HCT116 (cell line): ENCODE data around the gene CTBP2. TPM values are rescaled to one million over a fixed set of nuclear protein-coding genes. Genes with fewer than 3 reads are reported as not detected.

Experiments
- ATAC-seq: fragments of 200-7000 bp; cut with Tn5 transposase; 2 replicates; pipeline ENCODE4 v1.9.1; 2020; ENCODE audit warnings: mild to moderate bottlenecking, moderate library complexity
- BruUV-seq: library from RNA; stranded (reverse); fragments of 400-500 nt; replicated peaks from 2 replicates; lab custom pipeline; 2021; lab: Mats Ljungman, UMichigan
- CTCF ChIA-PET: fragments of 300-600 bp; sonication (Branson Sonifier 250); formaldehyde crosslinking; loops from one replicate; lab custom pipeline; 2021; ENCODE audit warnings: antibody characterized with exemption; lab: Charles Lee
- POLR2A ChIA-PET: fragments of 300-600, 350-600 bp; sonication (Branson Sonifier 250); formaldehyde crosslinking; loops from one replicate; lab custom pipeline; 2021; ENCODE audit warnings: antibody characterized with exemption; lab: Charles Lee
- RAD21 ChIA-PET, 2 experiments: fragments of 300-600 bp; sonication (Branson Sonifier 250); formaldehyde crosslinking; loops; one replicate each; lab custom pipeline; 2023; ENCODE audit warnings: low total read pairs in 2 of 2; ENCODE audit not compliant: uncharacterized antibody in 2 of 2, unreplicated experiment in 2 of 2, low non-redundant PET in 1 of 2; lab: Charles Lee
- DNase-seq: peaks from one replicate; pipeline ENCODE4 v3.0.0-alpha.2; 2010; ENCODE audit warnings: low read depth, low spot score
- H2AFZ ChIP-seq: fragments of 200-600 bp; shearing (Covaris generic), sonication (generic); 2 replicates; pipeline ENCODE4 v1.6.1; 2017; ENCODE audit warnings: low read depth, mixed run types, mixed read lengths, antibody characterized with exemption, low read length; ENCODE audit not compliant: poor library complexity, severe bottlenecking
- H3K27ac ChIP-seq: 2 replicates; pipeline ENCODE4 v1.5.1; 2012; ENCODE audit warnings: low read depth, low read length
- H3K27me3 ChIP-seq: fragments of 200-600 bp; sonication (generic); 2 replicates; pipeline ENCODE4 v1.6.1; 2016; ENCODE audit warnings: mixed run types, low read length, mixed read lengths; ENCODE audit not compliant: insufficient read depth
- H3K36me3 ChIP-seq, 2 experiments: fragments of 200-500 bp in 1 of 2; fragments of 200-600 bp in 1 of 2; sonication (Bioruptor generic) in 1 of 2; sonication (generic) in 1 of 2; 2 replicates each; pipeline versions ENCODE4 v1.5.1 to v1.6.1; 2014 to 2016; ENCODE audit warnings: low read length in 2 of 2, inconsistent platforms in 1 of 2, mixed read lengths in 1 of 2, mixed run types in 1 of 2; ENCODE audit not compliant: insufficient read depth in 2 of 2, control insufficient read depth in 1 of 2
- H3K4me1 ChIP-seq, 2 experiments: fragments of 200-600 bp in 1 of 2; sonication (generic) in 1 of 2; 2 replicates each; pipeline versions ENCODE4 v1.5.1 to v1.6.1; 2012 to 2017; ENCODE audit warnings: low read length in 2 of 2, inconsistent platforms in 1 of 2, mild to moderate bottlenecking in 1 of 2, mixed read lengths in 1 of 2, mixed run types in 1 of 2, moderate library complexity in 1 of 2; ENCODE audit not compliant: insufficient read depth in 2 of 2, control insufficient read depth in 1 of 2
- H3K4me2 ChIP-seq: fragments of 200-600 bp; sonication (generic); 2 replicates; pipeline ENCODE4 v1.6.1; 2017; ENCODE audit warnings: mixed run types, low read length, mixed read lengths
- H3K4me3 ChIP-seq, 2 experiments: fragments of 200-600 bp in 1 of 2; sonication (generic) in 1 of 2; replicated peaks in 1 of 2; 2 replicates each; pipeline ENCODE4 v1.5.1; 2011 to 2016; ENCODE audit warnings: low read length in 2 of 2, control low read depth in 1 of 2, low read depth in 1 of 2, mild to moderate bottlenecking in 1 of 2, mixed read lengths in 1 of 2, mixed run types in 1 of 2
- H3K79me2 ChIP-seq: fragments of 200-600 bp; sonication (generic); 2 replicates; pipeline ENCODE4 v1.6.1; 2017; ENCODE audit warnings: mild to moderate bottlenecking, mixed run types, low read length, moderate library complexity, mixed read lengths; ENCODE audit not compliant: insufficient read depth
- H3K9ac ChIP-seq: fragments of 200-600 bp; sonication (generic); 2 replicates; pipeline ENCODE4 v1.6.1; 2016; ENCODE audit warnings: low read length, mixed read lengths
- H3K9me2 ChIP-seq: fragments of 200-600 bp; sonication (generic), shearing (Covaris generic); 2 replicates; pipeline ENCODE4 v1.6.1; 2017; ENCODE audit warnings: mixed run types, mild to moderate bottlenecking, moderate library complexity; ENCODE audit not compliant: insufficient read depth
- H3K9me3 ChIP-seq, 2 experiments: fragments of 200-500 bp in 1 of 2; fragments of 200-600 bp in 1 of 2; sonication (Bioruptor generic) in 1 of 2; sonication (generic) in 1 of 2; 2 replicates each; pipeline ENCODE4 v1.6.1; 2014 to 2017; ENCODE audit warnings: low read length in 2 of 2, mixed read lengths in 2 of 2, inconsistent platforms in 1 of 2, low read depth in 1 of 2, mild to moderate bottlenecking in 1 of 2, mixed run types in 1 of 2, moderate library complexity in 1 of 2; ENCODE audit not compliant: control insufficient read depth in 1 of 2, insufficient read depth in 1 of 2
- H4K20me1 ChIP-seq: fragments of 200-600 bp; sonication (generic), shearing (Covaris generic); 2 replicates; pipeline ENCODE4 v1.6.1; 2017; ENCODE audit warnings: mixed run types, mild to moderate bottlenecking, moderate library complexity; ENCODE audit not compliant: insufficient read depth
- CBX3 ChIP-seq: IDR thresholded peaks from 2 replicates; pipeline ENCODE4 v1.6.1; 2012; ENCODE audit warnings: low read depth
- CEBPB ChIP-seq: IDR thresholded peaks from 2 replicates; pipeline ENCODE4 v1.6.1; 2012; ENCODE audit warnings: low read depth
- EGR1 ChIP-seq: IDR thresholded peaks from 2 replicates; pipeline ENCODE4 v1.6.1; 2012; ENCODE audit warnings: low read depth
- FOSL1 ChIP-seq: IDR thresholded peaks from 2 replicates; pipeline ENCODE4 v1.6.1; 2012; ENCODE audit warnings: low read depth
- RAD21 ChIP-seq: IDR thresholded peaks from 2 replicates; pipeline ENCODE4 v1.6.1; 2012; ENCODE audit warnings: low read depth, mild to moderate bottlenecking
- SIN3A ChIP-seq: IDR thresholded peaks from 2 replicates; pipeline ENCODE4 v1.6.1; 2012; ENCODE audit warnings: low read depth
- TCF7L2 ChIP-seq: IDR thresholded peaks from 2 replicates; pipeline ENCODE4 v1.7.0; 2011; ENCODE audit warnings: borderline replicate concordance, inconsistent platforms; ENCODE audit not compliant: insufficient read depth, insufficient read length; ENCODE audit errors: extremely low read depth
- ZFX ChIP-seq: fragments of 450-650 bp; IDR thresholded peaks from 2 replicates; pipeline ENCODE4 v1.6.1; 2017
- intact Hi-C: fragments of 100-400 bp; cut with micrococcal nuclease; formaldehyde crosslinking; loops from 2 replicates; pipeline ENCODE4 v1.10.0; 2022
- total RNA-seq: library from RNA; stranded (reverse); gene quantifications from one replicate; pipeline ENCODE4 v1.2.1, GENCODE V29; 2021; ENCODE audit not compliant: unreplicated experiment
- TF ChIP-seq, protein P1 (sequence below): IDR thresholded peaks from 2 replicates; pipeline ENCODE4 v1.6.1; 2012; ENCODE audit warnings: low read depth

The CTBP2 gene
- total RNA-seq, 1 experiment from 2014 or later, result 144 TPM

DNA sequence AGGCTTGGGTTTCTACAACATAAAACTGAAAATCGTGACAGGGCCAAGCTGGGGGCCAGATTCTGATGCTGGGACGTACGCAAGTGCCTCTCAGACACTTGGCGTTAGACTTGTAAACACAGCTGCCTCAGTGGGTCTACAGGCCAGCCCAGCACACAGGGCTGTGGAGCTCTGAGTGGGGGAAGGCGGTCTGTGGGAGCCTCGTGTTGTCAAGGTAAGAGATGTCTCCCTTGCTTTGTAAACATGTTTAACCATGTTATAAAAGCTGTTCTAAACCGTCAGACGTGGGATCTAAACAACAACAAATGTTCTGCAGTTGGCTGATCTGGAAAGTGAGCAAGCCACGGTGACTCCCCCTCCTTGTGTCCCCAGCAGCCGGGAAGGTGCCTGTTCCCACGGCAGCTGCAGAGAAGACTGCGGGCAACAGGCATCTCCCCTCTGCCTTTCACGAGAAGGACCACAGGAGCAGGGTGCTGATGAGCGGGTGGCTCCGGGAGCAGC lies 150.7 kb downstream of the CTBP2 start:
- H3K4me3 ChIP-seq, result no peak overlapping the region
- ChIA-PET POLR2A (no interaction called here), RAD21 (no interaction called here), CTCF (interaction anchor here (0.5 to 0.8 kb wide), 2 partner anchors 17 to 151 kb away, joined by 3 read pairs; partner anchors contain the start of gene CTBP2)
- H3K4me1 ChIP-seq, result 0 out of 4 replicates have a peak, but pooled peaks cover 0 to 4% of the 10 kb centered on the region in 2 experiments
- no peak for ATAC-seq
- H3K27ac ChIP-seq, result no peak overlapping the region
- DNase-seq, result no peak
- no peaks in the 10 kb centered on the region for H3K9me3 ChIP-seq
- no peak overlapping the region for H2AFZ ChIP-seq
- TF ChIP-seq, protein P1, sequence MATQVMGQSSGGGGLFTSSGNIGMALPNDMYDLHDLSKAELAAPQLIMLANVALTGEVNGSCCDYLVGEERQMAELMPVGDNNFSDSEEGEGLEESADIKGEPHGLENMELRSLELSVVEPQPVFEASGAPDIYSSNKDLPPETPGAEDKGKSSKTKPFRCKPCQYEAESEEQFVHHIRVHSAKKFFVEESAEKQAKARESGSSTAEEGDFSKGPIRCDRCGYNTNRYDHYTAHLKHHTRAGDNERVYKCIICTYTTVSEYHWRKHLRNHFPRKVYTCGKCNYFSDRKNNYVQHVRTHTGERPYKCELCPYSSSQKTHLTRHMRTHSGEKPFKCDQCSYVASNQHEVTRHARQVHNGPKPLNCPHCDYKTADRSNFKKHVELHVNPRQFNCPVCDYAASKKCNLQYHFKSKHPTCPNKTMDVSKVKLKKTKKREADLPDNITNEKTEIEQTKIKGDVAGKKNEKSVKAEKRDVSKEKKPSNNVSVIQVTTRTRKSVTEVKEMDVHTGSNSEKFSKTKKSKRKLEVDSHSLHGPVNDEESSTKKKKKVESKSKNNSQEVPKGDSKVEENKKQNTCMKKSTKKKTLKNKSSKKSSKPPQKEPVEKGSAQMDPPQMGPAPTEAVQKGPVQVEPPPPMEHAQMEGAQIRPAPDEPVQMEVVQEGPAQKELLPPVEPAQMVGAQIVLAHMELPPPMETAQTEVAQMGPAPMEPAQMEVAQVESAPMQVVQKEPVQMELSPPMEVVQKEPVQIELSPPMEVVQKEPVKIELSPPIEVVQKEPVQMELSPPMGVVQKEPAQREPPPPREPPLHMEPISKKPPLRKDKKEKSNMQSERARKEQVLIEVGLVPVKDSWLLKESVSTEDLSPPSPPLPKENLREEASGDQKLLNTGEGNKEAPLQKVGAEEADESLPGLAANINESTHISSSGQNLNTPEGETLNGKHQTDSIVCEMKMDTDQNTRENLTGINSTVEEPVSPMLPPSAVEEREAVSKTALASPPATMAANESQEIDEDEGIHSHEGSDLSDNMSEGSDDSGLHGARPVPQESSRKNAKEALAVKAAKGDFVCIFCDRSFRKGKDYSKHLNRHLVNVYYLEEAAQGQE, result no peak
- TF ChIP-seq ZFX (no peak), FOSL1 (no peak), TCF7L2 (no peak), CBX3 (no peak), CEBPB (no peak), EGR1 (no peak), RAD21 (no peak), SIN3A (no peak)
- no peak overlapping the region for H3K4me2 ChIP-seq
- peaks cover 81% of the 10 kb centered on the region; the same call in 1 of the 2 replicates for H3K79me2 ChIP-seq
- H4K20me1 ChIP-seq, result peaks cover 14% of the 10 kb centered on the region; the same call in 1 of the 2 replicates
- no peaks in the 10 kb centered on the region for H3K27me3 ChIP-seq
- H3K9ac ChIP-seq, result no peak overlapping the region
- H3K9me2 ChIP-seq, result no peaks in the 10 kb centered on the region
- BruUV-seq, result no TSS peak
- intact Hi-C loops, result no loop called here
- H3K36me3 ChIP-seq, result peaks cover 4 to 5% of the 10 kb centered on the region in 2 experiments; a peak in 1 of 4 replicates
